Measurements from ENCODE around the gene SYT2.

Gene SYT2

DNA sequence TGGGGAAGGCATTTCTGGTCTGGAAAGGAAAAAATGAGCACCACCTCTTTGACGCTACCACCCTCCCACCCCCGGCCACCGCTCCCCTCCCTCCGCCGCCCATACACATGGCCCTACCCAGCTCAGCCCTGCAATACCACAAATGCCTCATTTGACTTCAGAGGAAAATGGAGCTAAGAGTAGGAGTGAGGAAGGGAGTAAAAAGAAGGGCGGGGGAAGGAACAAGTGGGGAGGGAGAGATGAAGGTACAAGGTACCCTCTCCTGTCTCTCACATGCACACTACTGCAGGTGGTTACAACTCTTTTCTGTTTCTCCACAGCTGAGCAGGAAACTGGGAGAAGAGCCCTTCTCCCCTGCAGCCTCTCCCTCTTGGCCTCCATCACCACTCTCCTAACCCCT lies 7.1 kb downstream of the SYT2 start:
- DNase-seq: no peak

DNA sequence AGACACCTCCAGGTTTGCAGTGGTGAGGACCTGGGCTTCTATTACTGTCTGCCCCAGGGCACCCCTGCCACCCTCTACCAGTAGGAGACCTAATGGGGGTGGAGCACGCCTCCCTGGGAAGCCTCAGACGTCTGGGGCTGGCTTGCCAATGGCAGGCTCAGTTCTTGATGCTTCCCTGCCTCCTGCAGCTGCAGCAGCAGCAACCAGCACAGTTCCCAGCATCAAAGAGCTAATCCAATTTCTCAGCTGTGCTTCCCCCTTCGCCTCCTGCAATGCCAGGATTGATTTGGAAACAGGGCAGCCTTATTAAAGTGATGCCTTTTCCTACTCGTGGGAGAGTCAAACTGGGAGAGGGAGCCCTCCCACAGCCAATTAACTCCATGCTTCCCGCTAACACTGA lies 8.2 kb downstream of the SYT2 start:
- DNase-seq: no peak

- DNase-seq: no peak
These were observed 9.1 kb downstream of the SYT2 start for GRCh38 chr1:202701200-202701599.

DNA sequence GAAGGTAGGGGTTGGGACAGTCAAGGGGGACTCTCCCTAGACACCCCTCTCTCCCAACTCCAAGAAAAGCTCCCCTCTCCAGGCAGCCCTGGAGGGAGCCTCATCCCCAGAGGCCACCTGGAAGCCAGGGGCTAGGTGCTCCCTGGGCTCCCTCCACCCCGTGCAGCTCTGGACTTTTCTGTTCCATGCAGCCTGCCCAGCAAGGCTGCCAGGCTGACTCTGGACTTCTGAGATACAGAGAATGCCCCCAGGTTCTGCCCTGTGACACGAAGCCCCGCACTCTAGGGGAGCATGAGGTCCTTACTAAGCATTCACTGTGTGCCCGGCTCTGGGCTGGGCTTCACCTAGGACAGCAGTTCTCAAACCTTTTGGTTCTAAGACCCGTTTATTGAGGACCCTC lies 10.2 kb downstream of the SYT2 start:
- DNase-seq: no peak

- DNase-seq: no peak
These were observed 12.0 kb downstream of the SYT2 start for GRCh38 chr1:202698276-202698675.

DNA sequence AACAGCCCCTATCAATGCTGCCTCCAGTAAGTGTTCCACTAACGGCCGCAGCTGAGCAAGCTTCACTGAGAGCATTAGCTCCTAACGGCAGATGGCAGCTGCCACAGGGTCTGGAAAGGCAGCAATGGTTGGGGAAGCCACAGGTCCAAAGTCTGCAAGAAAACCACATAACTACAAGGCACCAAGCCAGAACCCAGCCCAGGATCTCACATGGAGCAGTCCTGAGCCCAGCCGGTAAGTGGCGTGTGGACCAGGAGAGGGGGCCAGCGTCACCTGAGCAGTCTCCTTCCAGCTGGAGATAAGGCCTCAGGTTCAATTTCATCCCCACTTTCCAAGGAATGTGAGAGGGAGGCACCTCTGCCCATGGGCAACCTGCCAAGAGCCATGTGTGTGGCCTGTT lies 13.2 kb downstream of the SYT2 start:
- DNase-seq: peak in 1 of 2 experiments; percentile 32

GRCh38 chr1:202694314-202694713 lies 15.9 kb downstream of the SYT2 start:
- peak; percentile 49 to 54 for DNase-seq

DNA sequence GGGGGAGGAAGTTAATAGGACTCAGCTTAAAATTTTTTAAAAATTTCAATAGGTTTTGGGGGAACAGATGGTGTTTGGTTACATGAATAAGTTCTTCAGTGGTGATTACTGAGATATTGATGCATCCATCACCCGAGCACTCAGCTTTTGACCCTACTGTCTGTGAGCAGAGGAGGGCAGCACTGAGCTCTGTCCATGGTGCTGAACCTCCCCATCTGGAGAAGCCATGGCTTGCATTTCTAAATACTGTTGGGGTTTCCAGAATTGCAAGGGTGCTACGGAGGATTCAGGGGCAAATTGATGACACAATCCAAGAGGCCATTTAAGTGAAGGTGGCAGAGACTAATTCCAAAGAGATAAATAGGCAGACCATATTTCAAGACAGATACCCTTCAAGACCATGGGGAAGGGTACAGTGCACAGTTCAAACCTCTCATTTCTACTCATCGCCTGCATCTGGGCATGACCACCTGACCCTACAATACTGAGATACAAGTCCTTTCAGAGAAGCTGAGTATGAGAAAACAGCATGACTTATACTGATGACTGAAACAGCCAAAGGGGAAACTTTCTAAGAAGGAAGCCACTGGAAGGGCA lies 17.2 kb downstream of the SYT2 start:
- peak in 1 of 2 experiments; percentile 6 for DNase-seq

- DNase-seq: peak in 1 of 2 experiments; percentile 23
These were observed 18.4 kb downstream of the SYT2 start for GRCh38 chr1:202691816-202692215.

DNA sequence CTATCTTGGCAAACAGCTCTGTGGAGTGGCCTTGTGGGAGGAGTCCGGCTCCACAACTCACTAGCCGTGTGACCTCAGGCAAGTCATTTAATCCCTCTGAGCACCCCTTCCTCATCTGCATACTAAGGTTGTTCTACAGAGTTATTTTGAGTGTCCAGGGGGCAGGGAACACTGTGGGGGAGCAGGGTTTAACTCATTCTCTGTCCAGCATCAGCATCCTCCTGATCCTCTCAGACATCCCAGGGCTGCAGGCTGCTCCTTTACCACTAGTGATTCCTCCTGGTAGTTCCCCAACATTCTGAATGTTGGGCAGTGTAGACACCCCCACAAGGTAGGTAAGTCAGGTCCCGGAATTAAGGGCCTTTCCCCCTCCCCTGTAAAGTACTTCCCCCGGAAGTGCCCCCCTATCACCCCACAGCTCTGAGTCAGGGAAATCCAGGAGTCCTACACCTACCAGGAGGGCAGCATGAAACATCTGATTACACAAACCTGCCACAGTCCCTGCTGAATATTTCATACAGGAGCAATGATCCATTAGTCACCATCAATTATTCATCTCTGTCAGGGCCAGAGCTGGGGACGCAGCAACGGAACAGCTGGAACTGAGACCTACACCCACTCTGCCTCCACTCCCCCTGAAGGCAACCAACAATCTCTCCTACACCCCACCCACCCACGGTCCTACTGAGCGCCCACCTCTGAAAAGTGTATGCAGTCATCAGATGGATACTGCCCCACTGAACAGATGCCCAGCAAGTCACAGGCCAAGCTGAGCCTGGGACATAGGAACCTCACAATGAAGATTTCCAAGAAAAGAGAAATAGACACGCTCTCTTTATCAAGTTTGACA lies 20.5 kb downstream of the SYT2 start:
- no peak for DNase-seq

DNA sequence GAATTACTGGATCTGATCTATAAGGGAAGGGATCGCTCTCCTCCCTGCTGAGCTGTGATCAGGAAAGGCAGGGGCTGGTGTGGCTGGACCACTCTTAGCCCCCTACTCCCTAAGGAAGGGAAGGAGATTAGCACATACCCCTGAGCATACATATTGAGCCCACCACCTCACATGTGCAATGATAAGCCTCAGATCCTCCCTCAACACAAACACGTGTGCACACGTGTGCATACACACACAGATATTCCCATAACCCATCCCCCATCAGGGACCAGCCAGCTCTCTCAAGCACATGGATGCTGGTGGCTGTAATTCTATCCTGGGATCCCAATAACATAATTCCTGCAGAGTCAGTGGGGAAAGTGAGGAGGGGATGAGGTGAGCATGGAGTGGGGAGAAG lies 21.2 kb downstream of the SYT2 start:
- DNase-seq: no peak

- no peak for DNase-seq
These were observed 21.9 kb downstream of the SYT2 start for GRCh38 chr1:202688401-202688800.

DNA sequence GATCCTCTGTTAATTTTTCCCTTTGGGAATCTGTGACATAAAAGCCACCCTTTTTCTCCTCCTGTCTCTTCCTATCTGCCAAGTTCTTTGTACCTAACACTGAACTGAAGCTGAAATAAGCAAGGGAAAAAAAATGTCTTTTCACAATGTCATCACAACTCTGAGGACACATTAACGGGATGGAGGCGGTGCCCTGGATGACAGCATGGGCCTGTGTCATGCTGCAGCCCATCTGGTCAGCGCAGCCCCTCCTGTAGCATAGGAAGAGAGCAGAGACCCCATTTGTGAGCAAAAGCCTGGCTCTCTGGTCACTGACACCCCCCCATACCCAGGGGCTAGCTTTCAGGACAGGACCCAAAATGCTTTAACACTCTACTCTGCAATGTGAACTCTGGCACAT lies 22.5 kb downstream of the SYT2 start:
- no peak for DNase-seq

DNA sequence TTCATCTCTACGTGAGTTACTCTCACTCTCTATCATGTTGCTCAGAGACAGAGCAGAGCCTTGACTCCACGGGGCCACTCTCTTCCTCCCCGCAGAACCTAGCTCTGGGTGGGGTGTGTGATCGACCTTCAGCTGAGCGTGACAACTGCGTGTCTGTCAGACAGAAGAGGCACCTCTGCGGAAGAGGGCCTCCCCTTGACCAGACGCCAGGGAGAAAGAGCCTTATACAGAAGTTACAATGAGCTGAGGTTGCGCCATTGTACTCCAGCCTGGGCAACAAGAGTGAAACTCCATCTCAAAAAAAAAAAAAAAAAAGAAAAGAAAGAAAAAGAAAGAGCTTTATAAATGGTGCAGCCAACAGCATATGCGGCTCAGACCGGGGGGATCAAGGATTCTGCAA lies 22.9 kb downstream of the SYT2 start:
- DNase-seq: no peak

- DNase-seq: no peak
These were observed 24.6 kb downstream of the SYT2 start for GRCh38 chr1:202685641-202686040.

DNA sequence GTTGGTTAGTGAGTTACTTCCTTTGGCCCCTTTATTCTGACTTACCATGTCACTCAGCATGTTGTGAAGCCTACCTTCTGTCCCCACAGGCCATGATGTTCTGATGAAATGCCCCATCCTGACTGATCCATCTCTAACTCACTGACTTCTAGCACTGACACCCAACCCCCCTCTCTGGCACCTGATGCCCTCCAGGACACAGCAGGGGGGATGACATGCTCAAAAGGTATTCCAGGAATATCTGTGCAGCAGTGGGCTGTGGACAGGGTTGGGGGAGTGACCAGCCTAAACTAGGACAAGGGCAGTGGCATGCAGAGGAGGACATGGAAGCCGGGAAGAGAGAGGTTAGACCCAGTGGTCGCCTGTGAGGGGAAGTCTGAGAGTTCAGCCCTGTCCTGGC lies 25.5 kb downstream of the SYT2 start:
- DNase-seq: no peak

DNA sequence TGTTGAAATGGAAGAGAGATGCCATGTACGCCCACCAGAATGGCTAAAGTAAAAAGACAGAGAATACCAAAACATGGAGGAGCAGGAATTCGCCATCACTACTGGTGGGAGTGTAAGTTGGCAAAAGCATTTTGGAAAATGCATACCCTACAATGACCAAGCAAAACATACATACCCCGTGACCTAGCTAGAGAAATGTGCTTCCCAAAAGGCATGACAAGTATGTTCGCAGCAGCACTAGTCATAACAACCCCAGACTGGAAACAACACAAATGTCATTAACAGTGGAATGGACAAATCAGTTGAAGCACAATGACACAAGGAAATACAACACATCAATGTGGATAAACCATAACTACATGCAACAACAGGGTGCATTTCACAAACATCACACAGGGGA lies 27.2 kb downstream of the SYT2 start:
- DNase-seq: no peak

GRCh38 chr1:202682477-202682876 lies 27.8 kb downstream of the SYT2 start:
- DNase-seq: no peak

DNA sequence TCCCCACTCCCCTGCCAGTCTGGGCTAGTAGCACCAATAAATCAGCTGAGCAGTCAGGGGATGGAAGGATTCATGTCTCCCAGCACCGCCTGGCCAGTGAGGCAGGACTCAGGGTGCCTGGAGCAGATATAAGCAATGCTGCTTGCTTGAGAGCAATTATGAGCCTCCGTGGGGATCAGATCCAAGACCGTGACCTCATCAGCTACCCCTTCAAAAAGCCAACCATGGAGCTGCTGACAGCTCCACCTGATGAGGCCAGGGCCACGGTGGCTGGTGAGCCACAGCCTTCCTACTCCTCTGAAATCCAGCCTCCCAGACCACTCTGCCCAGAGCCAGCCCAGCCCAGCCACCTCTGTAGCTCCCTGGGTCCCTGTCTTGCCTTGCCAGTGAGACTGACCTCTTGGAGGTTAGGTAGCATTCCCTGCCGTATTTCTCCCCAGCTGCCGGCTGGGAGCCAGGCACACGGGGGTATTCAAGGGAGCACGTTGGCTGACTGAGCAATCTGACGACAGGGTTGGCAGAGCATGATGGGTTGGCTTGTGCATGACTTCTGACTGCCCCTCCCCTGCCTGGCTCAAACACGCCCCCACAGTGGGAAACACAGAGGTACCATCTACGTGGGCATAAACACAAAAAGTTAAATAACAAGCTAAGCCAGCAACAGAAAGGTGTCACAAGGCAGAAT lies 28.4 kb downstream of the SYT2 start:
- DNase-seq: no peak

GRCh38 chr1:202680586-202681352 lies 29.5 kb downstream of the SYT2 start:
- DNase-seq: no peak

- no peak for DNase-seq
These were observed 30.7 kb downstream of the SYT2 start for GRCh38 chr1:202679406-202680177.

GRCh38 chr1:202677433-202677832 lies 32.8 kb downstream of the SYT2 start:
- no peak for DNase-seq

Data from SHP77 (cell line).